ENCODE data around the gene ELOB.

Gene ELOB

DNA sequence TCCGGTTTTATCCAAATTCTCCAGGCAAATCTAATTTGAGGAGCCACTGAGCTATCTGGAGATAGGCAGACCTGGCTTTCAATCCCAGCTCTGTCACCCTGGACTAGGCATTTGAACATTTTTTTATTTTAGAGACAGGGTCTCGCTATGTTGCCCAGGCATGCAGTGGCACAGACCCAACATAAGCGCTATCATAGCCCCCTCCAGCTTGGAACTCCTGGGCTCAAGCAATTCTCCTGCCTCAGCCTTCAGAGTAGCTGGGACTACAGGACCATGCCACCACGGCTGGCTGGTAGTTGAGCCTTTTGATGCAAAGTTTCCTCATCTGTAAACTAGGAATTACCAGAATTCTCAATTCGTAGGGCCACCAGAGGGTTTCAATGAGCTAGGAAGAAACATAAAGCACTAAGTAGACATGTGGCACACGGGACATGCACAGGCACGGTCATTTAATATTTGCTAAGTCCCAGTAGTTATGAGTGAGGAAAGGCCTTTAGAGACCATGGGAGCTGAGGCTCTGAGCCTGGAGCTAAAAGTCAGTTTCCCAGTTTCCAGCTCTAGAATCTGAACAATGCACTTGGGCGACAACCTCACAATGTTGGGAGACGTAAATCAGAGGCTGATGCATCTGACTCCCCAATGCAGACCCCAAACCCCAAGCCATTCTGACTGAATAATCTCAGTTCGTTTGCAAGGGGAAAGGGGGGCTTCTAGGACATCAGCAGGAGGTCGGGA, 1.1 kb downstream of the ELOB start:
- H3K27ac ChIP-seq (ENCODE audit: low read length, poor library complexity, severe bottlenecking) = no peak overlapping the region
- H3K4ac ChIP-seq (ENCODE audit: low read depth in 1 of 2, low read length in 2 of 2) = peak overlapping the region in 1 of 2 experiments; percentile 43
- H3K18ac ChIP-seq (ENCODE audit: low read depth in 1 of 2, low read length in 2 of 2) = peak overlapping the region in 1 of 2 experiments; percentile 95
- peaks cover 16% of the 10 kb centered on the region for H3K79me1 ChIP-seq (replicated peaks; ENCODE audit: low read length, poor library complexity, severe bottlenecking)
- no peaks in the 10 kb centered on the region for H3K9me3 ChIP-seq (ENCODE audit: control insufficient read depth, low read length)
- no peak overlapping the region for H2BK15ac ChIP-seq (ENCODE audit: low read depth, poor library complexity, severe bottlenecking)
- H2BK12ac ChIP-seq (ENCODE audit: low read length in 2 of 2) = no peak overlapping the region
- no peak overlapping the region for H2BK5ac ChIP-seq (ENCODE audit: low read depth, low read length, poor library complexity, severe bottlenecking)
- H2AK5ac ChIP-seq (ENCODE audit: low read length, severe bottlenecking) = no peak overlapping the region
- peak overlapping the region; percentile 88 for H3K9ac ChIP-seq (ENCODE audit: low read length)
- no peak for DNase-seq
- H3K23ac ChIP-seq (ENCODE audit: low read length in 2 of 2) = no peak overlapping the region
- H3K4me2 ChIP-seq (ENCODE audit: low read length, poor library complexity, severe bottlenecking) = peak overlapping the region; percentile 74
- H3K27me3 ChIP-seq (ENCODE audit: control insufficient read depth in 1 of 2, insufficient read depth in 1 of 2, low read length in 2 of 2) = no peaks in the 10 kb centered on the region
- H3K36me3 ChIP-seq (ENCODE audit: control insufficient read depth in 1 of 2, insufficient read depth in 2 of 2, low read depth in 1 of 2, low read length in 2 of 2) = peaks cover 43 to 44% of the 10 kb centered on the region in 2 experiments
- H2AFZ ChIP-seq (ENCODE audit: low read depth, low read length) = no peak overlapping the region
- no peak overlapping the region for H2BK120ac ChIP-seq (ENCODE audit: low read depth, low read length)
- peak overlapping the region; percentile 89 to 90 for H3K4me3 ChIP-seq (ENCODE audit: insufficient read depth in 1 of 2, low read depth in 1 of 2, low read length in 2 of 2)
- 60% methylated on average over 10 of the region's 11 CpGs for WGBS
- H4K8ac ChIP-seq (ENCODE audit: low read length) = no peak overlapping the region
- peaks cover 28% of the 10 kb centered on the region for H3K4me1 ChIP-seq (ENCODE audit: control insufficient read depth, insufficient read depth, low read depth, low read length)
- peak overlapping the region in 1 of 2 experiments; percentile 97 for H3K14ac ChIP-seq (ENCODE audit: low read length in 2 of 2)
- peak overlapping the region; percentile 54 for H4K91ac ChIP-seq (ENCODE audit: low read length)

DNA sequence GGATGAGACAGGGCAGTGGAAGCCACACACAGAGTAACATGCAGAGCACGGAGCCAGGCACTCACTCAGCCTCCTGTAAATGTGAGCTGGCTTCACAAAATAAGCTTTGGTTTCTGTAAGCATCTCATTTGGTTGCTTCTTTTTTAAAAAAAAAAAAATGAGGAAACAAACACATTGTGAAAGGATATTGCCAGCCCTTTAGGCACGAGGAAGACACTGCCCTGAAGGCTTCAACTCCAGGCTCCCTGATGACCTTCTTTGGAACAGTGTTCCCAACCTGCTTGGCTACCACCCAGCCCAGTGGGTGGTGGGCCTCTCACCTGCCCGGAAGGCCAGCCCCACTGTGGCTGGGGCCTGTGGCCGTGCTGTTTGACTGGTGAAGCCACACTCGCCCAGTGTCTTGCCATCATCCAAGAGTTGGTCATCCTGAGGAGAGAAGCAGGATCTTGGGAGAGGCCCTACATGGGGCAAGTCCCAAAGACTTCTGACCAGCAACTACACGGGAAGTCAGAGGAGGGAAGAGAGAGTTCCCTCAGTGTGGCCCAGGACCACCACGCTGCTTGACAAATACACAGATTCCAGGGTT, 1.9 kb downstream of the ELOB start:
- Histone ChIP-seq H2BK5ac (ENCODE audit: low read depth, low read length, poor library complexity, severe bottlenecking) (no peak overlapping the region), H3K4me1 (ENCODE audit: control insufficient read depth, insufficient read depth, low read depth, low read length) (peaks cover 29% of the 10 kb centered on the region), H4K8ac (ENCODE audit: low read length) (no peak overlapping the region), H2BK120ac (ENCODE audit: low read depth, low read length) (no peak overlapping the region), H3K18ac (ENCODE audit: low read depth in 1 of 2, low read length in 2 of 2) (no peak overlapping the region), H2AFZ (ENCODE audit: low read depth, low read length) (no peak overlapping the region), H3K27ac (ENCODE audit: low read length, poor library complexity, severe bottlenecking) (no peak overlapping the region), H2AK5ac (ENCODE audit: low read length, severe bottlenecking) (no peak overlapping the region), H3K36me3 (ENCODE audit: control insufficient read depth in 1 of 2, insufficient read depth in 2 of 2, low read depth in 1 of 2, low read length in 2 of 2) (peaks cover 50 to 51% of the 10 kb centered on the region in 2 experiments), H3K9ac (ENCODE audit: low read length) (peak overlapping the region; percentile 88), H2BK12ac (ENCODE audit: low read length in 2 of 2) (no peak overlapping the region), H3K14ac (ENCODE audit: low read length in 2 of 2) (no peak overlapping the region), H4K91ac (ENCODE audit: low read length) (no peak overlapping the region), H3K79me1 (replicated peaks; ENCODE audit: low read length, poor library complexity, severe bottlenecking) (peaks cover 17% of the 10 kb centered on the region), H3K4me2 (ENCODE audit: low read length, poor library complexity, severe bottlenecking) (peak overlapping the region; percentile 74), H3K27me3 (ENCODE audit: control insufficient read depth in 1 of 2, insufficient read depth in 1 of 2, low read length in 2 of 2) (no peaks in the 10 kb centered on the region), H3K4ac (ENCODE audit: low read depth in 1 of 2, low read length in 2 of 2) (no peak overlapping the region), H3K9me3 (ENCODE audit: control insufficient read depth, low read length) (no peaks in the 10 kb centered on the region), H2BK15ac (ENCODE audit: low read depth, poor library complexity, severe bottlenecking) (no peak overlapping the region), H3K23ac (ENCODE audit: low read length in 2 of 2) (peak overlapping the region in 1 of 2 experiments; percentile 81), H3K4me3 (ENCODE audit: insufficient read depth in 1 of 2, low read depth in 1 of 2, low read length in 2 of 2) (peak overlapping the region in 1 of 2 experiments; percentile 89)
- 93% methylated on average over 7 of the region's 7 CpGs for WGBS
- no peak for DNase-seq

DNA sequence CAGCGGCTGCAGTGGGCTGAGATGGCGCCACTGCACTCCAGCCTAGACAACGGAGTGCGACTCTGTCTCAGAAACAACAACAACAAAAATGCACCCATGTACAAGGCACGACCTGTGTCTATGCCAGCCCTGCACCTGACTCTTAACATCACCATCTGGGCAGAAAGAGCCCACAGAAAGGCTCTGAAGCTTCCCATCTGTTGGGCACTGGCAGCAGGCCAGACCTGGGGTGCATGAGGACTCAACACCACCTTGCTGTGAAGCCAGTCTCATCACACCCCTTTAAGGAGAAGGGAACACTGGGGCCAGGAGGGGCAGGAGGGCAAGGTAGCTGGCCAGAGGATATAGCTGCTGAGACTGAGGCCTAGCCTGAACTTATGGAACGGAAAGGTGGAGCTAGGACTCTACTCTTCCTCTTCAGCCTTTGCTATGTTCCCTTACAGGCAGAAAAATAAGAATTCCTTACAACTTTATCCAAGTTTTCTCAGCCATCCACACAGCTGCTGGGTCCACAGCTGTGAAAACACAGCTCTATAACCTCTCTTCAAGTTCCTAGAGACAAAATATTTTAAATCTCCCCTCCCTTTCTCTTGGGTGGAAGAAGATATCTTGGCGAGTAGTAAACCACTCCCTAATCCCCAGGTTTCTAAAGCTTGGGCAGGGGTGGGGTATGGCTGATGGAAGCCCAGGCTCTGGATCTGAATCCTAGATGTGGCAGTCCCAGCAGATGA, 2.8 kb downstream of the ELOB start:
- H3K4me2 ChIP-seq (ENCODE audit: low read length, poor library complexity, severe bottlenecking) = no peak overlapping the region
- WGBS = 73% methylated on average over 6 of the region's 7 CpGs
- DNase-seq = no peak

More for the DNA sequence above, 2.8 kb downstream of the ELOB start:
- no peak overlapping the region for H2AK5ac ChIP-seq (ENCODE audit: low read length, severe bottlenecking)
- H3K4ac ChIP-seq (ENCODE audit: low read depth in 1 of 2, low read length in 2 of 2) = no peak overlapping the region
- peaks cover 36% of the 10 kb centered on the region for H3K4me1 ChIP-seq (ENCODE audit: control insufficient read depth, insufficient read depth, low read depth, low read length)
- H3K9ac ChIP-seq (ENCODE audit: low read length) = peak overlapping the region; percentile 88
- no peak overlapping the region for H2BK120ac ChIP-seq (ENCODE audit: low read depth, low read length)
- H3K79me1 ChIP-seq (replicated peaks; ENCODE audit: low read length, poor library complexity, severe bottlenecking) = peaks cover 21% of the 10 kb centered on the region
- no peak overlapping the region for H4K8ac ChIP-seq (ENCODE audit: low read length)
- H3K36me3 ChIP-seq (ENCODE audit: control insufficient read depth in 1 of 2, insufficient read depth in 2 of 2, low read depth in 1 of 2, low read length in 2 of 2) = peaks cover 59 to 60% of the 10 kb centered on the region in 2 experiments
- H3K27ac ChIP-seq (ENCODE audit: low read length, poor library complexity, severe bottlenecking) = no peak overlapping the region
- H2BK12ac ChIP-seq (ENCODE audit: low read length in 2 of 2) = no peak overlapping the region
- H3K27me3 ChIP-seq (ENCODE audit: control insufficient read depth in 1 of 2, insufficient read depth in 1 of 2, low read length in 2 of 2) = no peaks in the 10 kb centered on the region
- no peak overlapping the region for H2BK5ac ChIP-seq (ENCODE audit: low read depth, low read length, poor library complexity, severe bottlenecking)
- no peak overlapping the region for H3K23ac ChIP-seq (ENCODE audit: low read length in 2 of 2)
- H2BK15ac ChIP-seq (ENCODE audit: low read depth, poor library complexity, severe bottlenecking) = no peak overlapping the region
- H2AFZ ChIP-seq (ENCODE audit: low read depth, low read length) = no peak overlapping the region
- no peak overlapping the region for H4K91ac ChIP-seq (ENCODE audit: low read length)
- H3K9me3 ChIP-seq (ENCODE audit: control insufficient read depth, low read length) = no peaks in the 10 kb centered on the region
- H3K14ac ChIP-seq (ENCODE audit: low read length in 2 of 2) = no peak overlapping the region
- no peak overlapping the region for H3K4me3 ChIP-seq (ENCODE audit: insufficient read depth in 1 of 2, low read depth in 1 of 2, low read length in 2 of 2)
- H3K18ac ChIP-seq (ENCODE audit: low read depth in 1 of 2, low read length in 2 of 2) = no peak overlapping the region
